Type B pancreatic cell (in vitro differentiated cells): ENCODE data around the gene BTBD9. TPM values are rescaled to one million over a fixed set of nuclear protein-coding genes. Genes with fewer than 3 reads are reported as not detected.

Experiments used
- DNase-seq: peaks from one replicate; pipeline ENCODE4 v3.0.0; 2021; ENCODE audit warnings: mixed read lengths; ENCODE audit not compliant: unreplicated experiment; ENCODE audit errors: extremely low spot score
- H3K27ac Mint-ChIP-seq: 2 replicates; pipeline ENCODE4 v1.8.0; 2021; ENCODE audit warnings: mild to moderate bottlenecking, mixed read lengths
- H3K27me3 Mint-ChIP-seq: 2 replicates; pipeline ENCODE4 v1.8.0; 2021; ENCODE audit warnings: mixed read lengths
- H3K36me3 Mint-ChIP-seq: 2 replicates; pipeline ENCODE4 v1.8.0; 2021; ENCODE audit warnings: mixed read lengths
- H3K4me1 Mint-ChIP-seq: one replicate; pipeline ENCODE4 v1.8.0; 2021; ENCODE audit warnings: mixed read lengths; ENCODE audit not compliant: unreplicated experiment
- H3K4me3 Mint-ChIP-seq: 2 replicates; pipeline ENCODE4 v1.8.0; 2021; ENCODE audit warnings: mild to moderate bottlenecking, mixed read lengths
- H3K9me3 Mint-ChIP-seq: 2 replicates; pipeline ENCODE4 v1.8.0; 2021; ENCODE audit warnings: mixed read lengths
- total RNA-seq: library from RNA; stranded (reverse); gene quantifications from 2 replicates; pipeline ENCODE4 v1.2.1, GENCODE V29; 2021; ENCODE audit warnings: low replicate concordance
- TF ChIP-seq, protein P1 (sequence below): fragments of 200-600 bp; sonication (generic); conservative IDR thresholded peaks from 2 replicates; pipeline ENCODE4 v1.5.0; 2021; ENCODE audit warnings: antibody characterized with exemption, mild to moderate bottlenecking

Gene BTBD9
- total RNA-seq, 1 donor from 2014 or later = 14.9 TPM

DNA sequence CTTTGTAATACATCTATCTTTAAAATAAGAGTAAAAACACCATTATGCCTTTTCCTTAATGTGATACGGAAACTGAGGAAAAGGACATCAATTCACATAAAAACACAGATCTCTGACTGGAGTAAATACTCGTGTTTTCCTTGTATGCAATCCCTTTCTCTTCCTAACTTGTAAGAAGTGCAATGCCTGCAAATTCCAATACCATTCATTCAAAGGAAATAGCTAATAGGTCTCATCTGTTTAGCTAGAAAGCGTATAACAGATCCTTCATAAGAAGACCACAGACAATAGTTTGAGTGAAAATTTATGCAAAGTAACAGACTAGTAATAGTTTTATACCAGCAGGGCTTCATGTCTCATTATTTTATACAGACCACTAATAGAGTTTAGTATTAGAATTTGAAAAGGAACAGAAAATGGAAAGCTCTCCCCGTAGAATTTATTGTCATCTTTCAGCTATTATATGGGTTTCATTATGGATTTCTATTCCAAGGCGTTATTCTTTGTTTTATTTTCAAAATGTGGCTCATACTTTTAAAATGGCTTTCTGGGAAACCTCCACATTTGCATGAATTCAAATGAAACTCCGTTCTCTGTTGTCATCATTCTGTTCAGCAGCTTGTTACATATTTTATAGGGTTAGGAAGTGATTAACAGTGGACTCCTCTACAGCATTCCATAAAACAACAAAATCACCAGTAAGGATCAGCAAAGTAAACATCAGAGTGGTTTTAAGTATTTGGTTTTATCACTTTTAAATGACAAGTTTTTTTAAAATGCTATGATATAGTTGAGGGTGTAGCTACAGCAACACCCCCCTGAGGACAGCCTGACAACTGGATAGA lies 186.7 kb downstream of the BTBD9 start:
- no peaks in the 10 kb centered on the region for H3K27me3 Mint-ChIP-seq
- H3K4me1 Mint-ChIP-seq = no peaks in the 10 kb centered on the region
- no peak overlapping the region for H3K27ac Mint-ChIP-seq
- DNase-seq = no peak
- H3K36me3 Mint-ChIP-seq = peaks cover 7% of the 10 kb centered on the region
- TF ChIP-seq, protein P1, sequence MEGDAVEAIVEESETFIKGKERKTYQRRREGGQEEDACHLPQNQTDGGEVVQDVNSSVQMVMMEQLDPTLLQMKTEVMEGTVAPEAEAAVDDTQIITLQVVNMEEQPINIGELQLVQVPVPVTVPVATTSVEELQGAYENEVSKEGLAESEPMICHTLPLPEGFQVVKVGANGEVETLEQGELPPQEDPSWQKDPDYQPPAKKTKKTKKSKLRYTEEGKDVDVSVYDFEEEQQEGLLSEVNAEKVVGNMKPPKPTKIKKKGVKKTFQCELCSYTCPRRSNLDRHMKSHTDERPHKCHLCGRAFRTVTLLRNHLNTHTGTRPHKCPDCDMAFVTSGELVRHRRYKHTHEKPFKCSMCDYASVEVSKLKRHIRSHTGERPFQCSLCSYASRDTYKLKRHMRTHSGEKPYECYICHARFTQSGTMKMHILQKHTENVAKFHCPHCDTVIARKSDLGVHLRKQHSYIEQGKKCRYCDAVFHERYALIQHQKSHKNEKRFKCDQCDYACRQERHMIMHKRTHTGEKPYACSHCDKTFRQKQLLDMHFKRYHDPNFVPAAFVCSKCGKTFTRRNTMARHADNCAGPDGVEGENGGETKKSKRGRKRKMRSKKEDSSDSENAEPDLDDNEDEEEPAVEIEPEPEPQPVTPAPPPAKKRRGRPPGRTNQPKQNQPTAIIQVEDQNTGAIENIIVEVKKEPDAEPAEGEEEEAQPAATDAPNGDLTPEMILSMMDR = no peak
- no peak overlapping the region for H3K4me3 Mint-ChIP-seq
- peaks cover 10% of the 10 kb centered on the region for H3K9me3 Mint-ChIP-seq

DNA sequence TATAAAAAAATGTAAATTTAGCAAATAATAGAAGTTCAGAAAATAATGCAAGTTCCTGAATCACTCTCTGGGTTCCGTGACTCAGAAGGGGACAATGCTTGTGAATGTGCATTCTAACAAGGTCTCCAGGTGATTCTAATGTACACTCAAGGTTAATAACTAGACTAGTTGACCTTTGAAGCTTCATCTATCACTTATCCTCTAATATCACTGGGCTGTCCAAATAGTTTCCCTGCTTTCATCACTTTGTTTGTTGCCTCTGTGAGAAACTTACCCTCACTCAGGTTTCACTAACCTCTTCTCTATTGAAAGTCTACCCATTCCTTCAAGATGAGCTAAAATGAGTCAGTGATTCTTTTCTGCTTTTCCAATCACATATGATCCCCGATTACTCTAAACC lies 189.0 kb downstream of the BTBD9 start:
- TF ChIP-seq, protein P1 = no peak
- Mint-ChIP-seq H3K4me3 (no peak overlapping the region), H3K36me3 (peaks cover 7% of the 10 kb centered on the region), H3K27ac (no peak overlapping the region), H3K4me1 (no peaks in the 10 kb centered on the region), H3K9me3 (peaks cover 10% of the 10 kb centered on the region), H3K27me3 (no peaks in the 10 kb centered on the region)
- DNase-seq = no peak

DNA sequence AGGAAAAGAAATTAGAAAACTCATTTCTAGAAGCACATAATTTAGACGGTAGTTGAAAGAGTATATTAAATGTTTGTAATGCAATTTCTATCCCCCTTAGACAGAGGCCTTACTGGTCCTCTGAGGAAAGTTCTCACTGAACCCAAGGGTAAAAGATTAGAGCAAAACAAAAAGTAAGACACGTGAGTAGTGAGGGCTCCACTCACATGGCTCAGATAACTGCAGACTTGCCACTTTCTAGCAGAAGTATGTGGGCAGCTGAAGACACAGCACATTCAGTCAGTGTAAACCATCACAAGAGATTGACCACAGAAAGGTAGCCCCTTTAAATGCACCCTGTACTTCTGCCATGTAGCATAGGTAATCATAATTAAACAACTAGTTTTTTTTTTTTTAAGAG lies 193.8 kb downstream of the BTBD9 start:
- peaks cover 6% of the 10 kb centered on the region for H3K36me3 Mint-ChIP-seq
- H3K9me3 Mint-ChIP-seq = peaks cover 7% of the 10 kb centered on the region
- no peak for DNase-seq
- H3K27ac Mint-ChIP-seq = no peak overlapping the region
- no peaks in the 10 kb centered on the region for H3K27me3 Mint-ChIP-seq
- peaks cover 3% of the 10 kb centered on the region for H3K4me1 Mint-ChIP-seq
- TF ChIP-seq, protein P1 = no peak
- no peak overlapping the region for H3K4me3 Mint-ChIP-seq

DNA sequence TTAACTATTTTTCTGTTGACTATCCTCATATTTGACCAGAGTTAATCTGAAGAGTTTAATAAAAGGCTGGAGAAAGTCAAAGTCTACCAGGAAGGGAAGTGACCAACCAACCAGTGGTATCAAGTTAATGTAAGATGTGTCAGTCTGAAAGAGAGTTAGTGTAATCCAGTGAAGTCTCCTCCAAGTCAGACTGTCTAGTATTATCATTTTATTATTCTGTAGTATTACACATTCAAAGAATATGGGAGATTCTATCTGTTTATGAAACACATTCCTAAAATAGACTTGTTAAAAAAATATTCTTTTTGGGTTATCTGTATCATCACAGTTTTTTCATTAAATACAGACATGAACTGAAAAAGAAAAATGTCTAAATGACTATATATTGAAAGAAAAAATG lies 194.4 kb downstream of the BTBD9 start:
- no peaks in the 10 kb centered on the region for H3K27me3 Mint-ChIP-seq
- H3K4me1 Mint-ChIP-seq = peaks cover 3% of the 10 kb centered on the region
- TF ChIP-seq, protein P1 = no peak
- peaks cover 4% of the 10 kb centered on the region for H3K36me3 Mint-ChIP-seq
- H3K27ac Mint-ChIP-seq = no peak overlapping the region
- peaks cover 5% of the 10 kb centered on the region for H3K9me3 Mint-ChIP-seq
- no peak overlapping the region for H3K4me3 Mint-ChIP-seq
- DNase-seq = no peak

DNA sequence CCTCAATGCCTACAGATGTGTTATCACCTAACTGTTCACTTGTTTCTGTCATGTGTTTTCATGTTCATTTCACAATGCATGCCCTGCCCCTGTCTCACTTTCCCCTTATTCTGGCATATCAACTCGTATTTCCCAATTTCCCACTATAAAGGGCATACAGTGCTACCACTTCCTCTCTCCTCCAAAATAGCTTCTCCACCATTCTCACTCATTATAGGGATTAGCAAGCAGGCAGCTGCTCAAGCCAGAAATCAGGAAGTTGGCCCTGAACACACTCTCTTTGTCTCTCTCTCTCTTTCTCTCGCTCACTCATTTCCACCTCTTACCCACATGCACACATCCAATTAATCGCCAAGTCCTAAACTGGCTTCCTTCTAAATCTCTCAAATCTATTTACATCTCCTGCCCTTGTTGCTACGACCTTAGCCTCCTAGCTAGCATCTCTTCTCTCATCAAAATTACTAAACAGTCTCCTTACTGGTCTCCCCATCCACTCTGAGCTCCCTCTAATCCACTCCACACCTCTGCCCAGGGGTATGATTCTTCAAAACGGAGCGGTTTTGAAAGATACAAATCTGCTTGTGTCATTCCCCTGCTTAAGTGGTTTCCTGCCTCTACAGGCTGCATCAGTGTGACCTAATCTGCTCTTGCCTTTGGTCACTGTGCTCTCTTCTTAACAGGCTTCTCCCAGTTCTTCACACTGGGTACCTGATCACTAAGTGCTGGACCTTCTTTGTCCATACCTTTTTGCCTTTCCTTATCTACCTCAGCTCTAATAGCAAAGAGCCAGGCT lies 196.2 kb downstream of the BTBD9 start:
- DNase-seq = no peak
- Mint-ChIP-seq H3K9me3 (no peaks in the 10 kb centered on the region), H3K27ac (no peak overlapping the region), H3K27me3 (no peaks in the 10 kb centered on the region), H3K4me1 (peaks cover 3% of the 10 kb centered on the region), H3K4me3 (no peak overlapping the region), H3K36me3 (no peaks in the 10 kb centered on the region)
- TF ChIP-seq, protein P1 = no peak
